SK-N-SH treated with all-trans-retinoic acid at 6 μM for 48 hours (cell line): Measurements from ENCODE around the gene MC5R.

ENCODE experiments used
- ATAC-seq: fragments of 200-7000 bp; cut with Tn5 transposase; 3 replicates; pipeline ENCODE4 v1.9.1; 2020; ENCODE audit warnings: mild to moderate bottlenecking, moderate library complexity
- ARNTL ChIP-seq: fragments of 450-650 bp; formaldehyde crosslinking; IDR thresholded peaks from 2 replicates; pipeline ENCODE4 v1.5.0; 2020; ENCODE audit warnings: low read depth, mild to moderate bottlenecking, moderate library complexity, borderline replicate concordance
- BACH2 ChIP-seq: fragments of 250-450 bp; sonication (Bioruptor Pico); IDR thresholded peaks from 2 replicates; pipeline ENCODE4 v1.9.0; 2021; ENCODE audit warnings: mild to moderate bottlenecking, borderline replicate concordance
- CSDC2 ChIP-seq: fragments of 250-450 bp; sonication (Bioruptor Pico); IDR thresholded peaks from 2 replicates; pipeline ENCODE4 v1.5.0; 2020; ENCODE audit warnings: mild to moderate bottlenecking, moderate library complexity
- ESRRG ChIP-seq: fragments of 250-450 bp; sonication (Bioruptor Pico); IDR thresholded peaks from 2 replicates; pipeline ENCODE4 v1.6.1; 2021; ENCODE audit warnings: mild to moderate bottlenecking
- GLIS3 ChIP-seq: fragments of 250-450 bp; sonication (Bioruptor Pico); IDR thresholded peaks from 2 replicates; pipeline ENCODE4 v1.5.0; 2020; ENCODE audit warnings: mild to moderate bottlenecking, moderate library complexity
- ISL1 ChIP-seq: fragments of 250-450 bp; sonication (Bioruptor Pico); IDR thresholded peaks from 2 replicates; pipeline ENCODE4 v2.1.2; 2022; ENCODE audit warnings: mild to moderate bottlenecking, moderate library complexity
- OSR1 ChIP-seq: fragments of 250-450 bp; sonication (Bioruptor Pico); IDR thresholded peaks from 2 replicates; pipeline ENCODE4 v1.8.0; 2022; ENCODE audit warnings: moderate library complexity, mild to moderate bottlenecking, inconsistent platforms
- PPARA ChIP-seq: fragments of 250-450 bp; sonication (Bioruptor Pico); IDR thresholded peaks from 2 replicates; pipeline ENCODE4 v1.5.0; 2020; ENCODE audit warnings: mild to moderate bottlenecking, borderline replicate concordance
- SNAI2 ChIP-seq: fragments of 250-450 bp; sonication (Bioruptor Pico); IDR thresholded peaks from 2 replicates; pipeline ENCODE4 v1.5.0; 2020; ENCODE audit warnings: mild to moderate bottlenecking, moderate library complexity
- TCF4 ChIP-seq: fragments of 250-450 bp; sonication (Bioruptor Pico); IDR thresholded peaks from 2 replicates; pipeline ENCODE4 v1.8.0; 2021; ENCODE audit warnings: mild to moderate bottlenecking, moderate library complexity, borderline replicate concordance
- TOX ChIP-seq: fragments of 250-450 bp; sonication (Bioruptor Pico); IDR thresholded peaks from 2 replicates; pipeline ENCODE4 v1.8.0; 2021; ENCODE audit warnings: mild to moderate bottlenecking, moderate library complexity, borderline replicate concordance
- ZC3H10 ChIP-seq: fragments of 250-450 bp; sonication (Bioruptor Pico); IDR thresholded peaks from 2 replicates; pipeline ENCODE4 v1.5.1; 2021; ENCODE audit warnings: mild to moderate bottlenecking, moderate library complexity
- ZFP30 ChIP-seq: fragments of 450-650 bp; formaldehyde crosslinking; IDR thresholded peaks from 2 replicates; pipeline ENCODE4 v1.5.0; 2022; ENCODE audit warnings: mild to moderate bottlenecking, moderate library complexity
- ZNF70 ChIP-seq: fragments of 450-650 bp; formaldehyde crosslinking; IDR thresholded peaks from 2 replicates; pipeline ENCODE4 v1.5.0; 2020; ENCODE audit warnings: mild to moderate bottlenecking, moderate library complexity
- ZNF8 ChIP-seq: fragments of 450-650 bp; formaldehyde crosslinking; IDR thresholded peaks from 2 replicates; pipeline ENCODE4 v1.5.0; 2020; ENCODE audit warnings: mild to moderate bottlenecking, moderate library complexity
- TF ChIP-seq, protein P1 (sequence below): fragments of 250-450 bp; sonication (Bioruptor Pico); IDR thresholded peaks from 2 replicates; pipeline ENCODE4 v1.5.1; 2020; ENCODE audit warnings: low read depth, mild to moderate bottlenecking, moderate library complexity
- TF ChIP-seq, protein P2 (sequence below): fragments of 250-450 bp; sonication (Bioruptor Pico); IDR thresholded peaks from 2 replicates; pipeline ENCODE4 v1.8.0; 2021; ENCODE audit warnings: low read depth, mild to moderate bottlenecking, moderate library complexity, borderline replicate concordance
- TF ChIP-seq, protein P3 (sequence below): fragments of 250-450 bp; sonication (Bioruptor Pico); IDR thresholded peaks from 2 replicates; pipeline ENCODE4 v1.5.1; 2021; ENCODE audit warnings: mild to moderate bottlenecking, moderate library complexity

MC5R gene

GRCh38 chr18:13811993-13812392, 12.0 kb upstream of the MC5R start (continued):
- no peak for TF ChIP-seq TCF4 (CRISPR knock-in tag)
- TF ChIP-seq, protein P1, sequence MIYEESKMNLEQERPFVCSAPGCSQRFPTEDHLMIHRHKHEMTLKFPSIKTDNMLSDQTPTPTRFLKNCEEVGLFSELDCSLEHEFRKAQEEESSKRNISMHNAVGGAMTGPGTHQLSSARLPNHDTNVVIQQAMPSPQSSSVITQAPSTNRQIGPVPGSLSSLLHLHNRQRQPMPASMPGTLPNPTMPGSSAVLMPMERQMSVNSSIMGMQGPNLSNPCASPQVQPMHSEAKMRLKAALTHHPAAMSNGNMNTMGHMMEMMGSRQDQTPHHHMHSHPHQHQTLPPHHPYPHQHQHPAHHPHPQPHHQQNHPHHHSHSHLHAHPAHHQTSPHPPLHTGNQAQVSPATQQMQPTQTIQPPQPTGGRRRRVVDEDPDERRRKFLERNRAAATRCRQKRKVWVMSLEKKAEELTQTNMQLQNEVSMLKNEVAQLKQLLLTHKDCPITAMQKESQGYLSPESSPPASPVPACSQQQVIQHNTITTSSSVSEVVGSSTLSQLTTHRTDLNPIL: no peak
- TF ChIP-seq CSDC2: no peak
- no peak for TF ChIP-seq ZNF70 (CRISPR knock-in tag)
- TF ChIP-seq ARNTL (CRISPR knock-in tag): no peak
- TF ChIP-seq PPARA: no peak
- TF ChIP-seq, all 23 proteins: peak for 0

DNA sequence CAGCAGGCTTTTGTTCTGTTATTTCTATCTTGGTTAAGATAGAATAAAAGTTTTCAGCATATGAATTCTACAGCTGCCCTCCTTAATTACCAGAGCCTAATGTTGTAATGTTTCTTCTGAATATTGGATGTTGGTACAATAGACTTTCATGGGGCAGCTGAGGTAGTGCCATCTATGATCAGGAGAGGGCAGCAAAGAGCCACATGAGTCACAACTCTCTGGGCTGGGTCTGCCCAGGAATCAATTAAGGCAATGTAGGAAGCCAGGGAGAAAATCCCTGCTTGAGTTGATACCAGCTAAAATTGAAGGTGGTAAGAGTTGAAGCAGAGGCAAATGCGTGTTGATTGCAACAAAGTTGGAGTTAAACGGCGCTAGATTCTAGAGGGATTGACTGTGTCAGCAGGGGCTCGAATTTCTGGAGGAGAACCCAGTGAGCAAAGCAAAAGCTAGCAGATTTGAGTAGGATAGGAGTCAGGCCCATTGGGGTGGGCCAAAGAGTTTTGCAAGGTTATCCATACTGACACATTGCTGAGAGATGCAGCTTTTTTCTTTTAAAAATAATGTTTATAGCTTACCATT, 10.6 kb upstream of the MC5R start:
- TF ChIP-seq ZC3H10 (CRISPR knock-in tag) (no peak), CSDC2 (no peak), ZNF8 (no peak), OSR1 (CRISPR knock-in tag) (no peak), ISL1 (CRISPR knock-in tag) (no peak), ARNTL (CRISPR knock-in tag) (no peak), BACH2 (CRISPR knock-in tag) (no peak)
- ATAC-seq: peak; percentile 96

DNA sequence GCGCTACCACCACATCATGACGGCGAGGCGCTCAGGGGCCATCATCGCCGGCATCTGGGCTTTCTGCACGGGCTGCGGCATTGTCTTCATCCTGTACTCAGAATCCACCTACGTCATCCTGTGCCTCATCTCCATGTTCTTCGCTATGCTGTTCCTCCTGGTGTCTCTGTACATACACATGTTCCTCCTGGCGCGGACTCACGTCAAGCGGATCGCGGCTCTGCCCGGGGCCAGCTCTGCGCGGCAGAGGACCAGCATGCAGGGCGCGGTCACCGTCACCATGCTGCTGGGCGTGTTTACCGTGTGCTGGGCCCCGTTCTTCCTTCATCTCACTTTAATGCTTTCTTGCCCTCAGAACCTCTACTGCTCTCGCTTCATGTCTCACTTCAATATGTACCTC, 2.3 kb downstream of the MC5R start:
- ATAC-seq: no peak
- TF ChIP-seq, protein P2, sequence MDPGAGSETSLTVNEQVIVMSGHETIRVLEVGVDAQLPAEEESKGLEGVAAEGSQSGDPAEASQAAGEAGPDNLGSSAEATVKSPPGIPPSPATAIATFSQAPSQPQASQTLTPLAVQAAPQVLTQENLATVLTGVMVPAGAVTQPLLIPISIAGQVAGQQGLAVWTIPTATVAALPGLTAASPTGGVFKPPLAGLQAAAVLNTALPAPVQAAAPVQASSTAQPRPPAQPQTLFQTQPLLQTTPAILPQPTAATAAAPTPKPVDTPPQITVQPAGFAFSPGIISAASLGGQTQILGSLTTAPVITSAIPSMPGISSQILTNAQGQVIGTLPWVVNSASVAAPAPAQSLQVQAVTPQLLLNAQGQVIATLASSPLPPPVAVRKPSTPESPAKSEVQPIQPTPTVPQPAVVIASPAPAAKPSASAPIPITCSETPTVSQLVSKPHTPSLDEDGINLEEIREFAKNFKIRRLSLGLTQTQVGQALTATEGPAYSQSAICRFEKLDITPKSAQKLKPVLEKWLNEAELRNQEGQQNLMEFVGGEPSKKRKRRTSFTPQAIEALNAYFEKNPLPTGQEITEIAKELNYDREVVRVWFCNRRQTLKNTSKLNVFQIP (CRISPR knock-in tag): no peak
- no peak for TF ChIP-seq GLIS3 (CRISPR knock-in tag)

GRCh38 chr18:13831864-13832508, 8.0 kb downstream of the MC5R start:
- no peak for TF ChIP-seq SNAI2 (CRISPR knock-in tag)
- TF ChIP-seq ESRRG (CRISPR knock-in tag): no peak
- ATAC-seq: peak; percentile 27

GRCh38 chr18:13834496-13835015, 10.6 kb downstream of the MC5R start:
- ATAC-seq: no peak

More at GRCh38 chr18:13834496-13835015, 10.6 kb downstream of the MC5R start:
- TF ChIP-seq, protein P1: no peak
- TF ChIP-seq TOX (no peak), ZFP30 (CRISPR knock-in tag) (no peak), ISL1 (CRISPR knock-in tag) (no peak), SNAI2 (CRISPR knock-in tag) (no peak), ARNTL (CRISPR knock-in tag) (no peak), OSR1 (CRISPR knock-in tag) (no peak), ZNF70 (CRISPR knock-in tag) (no peak), TCF4 (CRISPR knock-in tag) (no peak)
- TF ChIP-seq, protein P2 (CRISPR knock-in tag): no peak
- TF ChIP-seq, protein P3, sequence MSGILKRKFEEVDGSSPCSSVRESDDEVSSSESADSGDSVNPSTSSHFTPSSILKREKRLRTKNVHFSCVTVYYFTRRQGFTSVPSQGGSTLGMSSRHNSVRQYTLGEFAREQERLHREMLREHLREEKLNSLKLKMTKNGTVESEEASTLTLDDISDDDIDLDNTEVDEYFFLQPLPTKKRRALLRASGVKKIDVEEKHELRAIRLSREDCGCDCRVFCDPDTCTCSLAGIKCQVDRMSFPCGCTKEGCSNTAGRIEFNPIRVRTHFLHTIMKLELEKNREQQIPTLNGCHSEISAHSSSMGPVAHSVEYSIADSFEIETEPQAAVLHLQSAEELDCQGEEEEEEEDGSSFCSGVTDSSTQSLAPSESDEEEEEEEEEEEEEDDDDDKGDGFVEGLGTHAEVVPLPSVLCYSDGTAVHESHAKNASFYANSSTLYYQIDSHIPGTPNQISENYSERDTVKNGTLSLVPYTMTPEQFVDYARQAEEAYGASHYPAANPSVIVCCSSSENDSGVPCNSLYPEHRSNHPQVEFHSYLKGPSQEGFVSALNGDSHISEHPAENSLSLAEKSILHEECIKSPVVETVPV: no peak
- TF ChIP-seq, all 23 proteins: peak for 0
